Neural cell (in vitro differentiated cells): Measurements from ENCODE around the gene AMBP. TPM values are rescaled to one million over a fixed set of nuclear protein-coding genes. Genes with fewer than 3 reads are reported as not detected.

ENCODE experiments used
- H2AFZ ChIP-seq: fragments of 200-600, 300-800 bp; sonication (generic), shearing (Covaris generic); 2 replicates; pipeline ENCODE4 v1.6.0; 2014; ENCODE audit warnings: low read depth, mild to moderate bottlenecking, antibody characterized with exemption, low read length, moderate library complexity
- H3F3A ChIP-seq: fragments of 200-600 bp; shearing (Covaris generic); 2 replicates; pipeline ENCODE4 v1.6.1; 2016; ENCODE audit warnings: mild to moderate bottlenecking, moderate library complexity, mixed read lengths, antibody characterized with exemption, low read length; ENCODE audit not compliant: insufficient read depth, poor library complexity, severe bottlenecking
- H3K27ac ChIP-seq: fragments of 200-600, 300-800 bp; sonication (generic), shearing (Covaris generic); 2 replicates; pipeline ENCODE4 v1.5.1; 2014; ENCODE audit warnings: mild to moderate bottlenecking, low read length, moderate library complexity
- H3K27me3 ChIP-seq: fragments of 300-800, 200-600 bp; sonication (generic), shearing (Covaris generic); 2 replicates; pipeline ENCODE4 v1.6.0; 2014; ENCODE audit warnings: mild to moderate bottlenecking, low read depth, low read length, moderate library complexity; ENCODE audit not compliant: insufficient read depth
- H3K36me3 ChIP-seq: fragments of 300-800, 200-600 bp; sonication (generic), shearing (Covaris generic); 2 replicates; pipeline ENCODE4 v1.5.1; 2014; ENCODE audit warnings: mild to moderate bottlenecking, antibody characterized with exemption, low read length, moderate library complexity; ENCODE audit not compliant: insufficient read depth
- H3K4me2 ChIP-seq: fragments of 300-800, 200-600 bp; sonication (generic), shearing (Covaris generic); 2 replicates; pipeline ENCODE4 v1.6.0; 2014; ENCODE audit warnings: mild to moderate bottlenecking, low read length
- H3K4me3 ChIP-seq: fragments of 300-800, 200-600 bp; sonication (generic), shearing (Covaris generic); 2 replicates; pipeline ENCODE4 v1.5.1; 2014; ENCODE audit warnings: mild to moderate bottlenecking, low read length, moderate library complexity
- H3K79me2 ChIP-seq: fragments of 200-600 bp; shearing (Covaris generic); replicated peaks from 2 replicates; pipeline ENCODE4 v1.6.0; 2014; ENCODE audit warnings: mild to moderate bottlenecking, low read length, moderate library complexity; ENCODE audit not compliant: insufficient read depth
- H3K9ac ChIP-seq: fragments of 300-800, 200-600 bp; sonication (generic), shearing (Covaris generic); 2 replicates; pipeline ENCODE4 v1.6.1; 2016; ENCODE audit warnings: mild to moderate bottlenecking, low read length, mixed read lengths
- H3K9me2 ChIP-seq: fragments of 200-600 bp; shearing (Covaris generic); 2 replicates; pipeline ENCODE4 v1.6.1; 2016; ENCODE audit warnings: mild to moderate bottlenecking, low read length, mixed read lengths; ENCODE audit not compliant: insufficient read depth
- H3K9me3 ChIP-seq: fragments of 200-600, 300-800 bp; sonication (generic), shearing (Covaris generic); 2 replicates; pipeline ENCODE4 v1.6.1; 2016; ENCODE audit warnings: mild to moderate bottlenecking, mixed run types, low read length, moderate library complexity, mixed read lengths
- H4K20me1 ChIP-seq: fragments of 200-600 bp; shearing (Covaris generic); 2 replicates; pipeline ENCODE4 v1.6.1; 2016; ENCODE audit warnings: mild to moderate bottlenecking, mixed run types; ENCODE audit not compliant: insufficient read depth
- CTCF ChIP-seq: fragments of 450-650 bp; IDR thresholded peaks from 2 replicates; pipeline ENCODE4 v1.5.1; 2014; ENCODE audit warnings: antibody characterized with exemption, mild to moderate bottlenecking, moderate library complexity; ENCODE audit not compliant: poor library complexity, severe bottlenecking
- EP300 ChIP-seq: fragments of 450-650 bp; conservative IDR thresholded peaks from 2 replicates; pipeline ENCODE4 v1.6.1; 2014; ENCODE audit warnings: antibody characterized with exemption, mild to moderate bottlenecking, moderate library complexity; ENCODE audit not compliant: poor library complexity, severe bottlenecking
- EZH2 ChIP-seq: fragments of 200-600, 300-800 bp; shearing (Covaris generic), sonication (generic); IDR thresholded peaks from 2 replicates; pipeline ENCODE4 v1.6.1; 2014; ENCODE audit warnings: antibody characterized with exemption, low read length, borderline replicate concordance, mild to moderate bottlenecking; ENCODE audit not compliant: insufficient read depth, poor library complexity, severe bottlenecking
- MXI1 ChIP-seq: fragments of 450-650 bp; conservative IDR thresholded peaks from 2 replicates; pipeline ENCODE4 v1.6.1; 2014; ENCODE audit warnings: antibody characterized with exemption, mild to moderate bottlenecking; ENCODE audit not compliant: poor library complexity, severe bottlenecking
- POLR2AphosphoS5 ChIP-seq: IDR thresholded peaks from 2 replicates; pipeline ENCODE4 v1.6.1; 2012
- RAD21 ChIP-seq: fragments of 450-650 bp; conservative IDR thresholded peaks from 2 replicates; pipeline ENCODE4 v1.6.1; 2014; ENCODE audit warnings: antibody characterized with exemption, mild to moderate bottlenecking, moderate library complexity
- REST ChIP-seq: IDR thresholded peaks from 2 replicates; pipeline ENCODE4 v1.6.1; 2012; ENCODE audit warnings: borderline replicate concordance
- SMC3 ChIP-seq: fragments of 450-650 bp; conservative IDR thresholded peaks from 2 replicates; pipeline ENCODE4 v1.6.1; 2014; ENCODE audit warnings: antibody characterized with exemption, mild to moderate bottlenecking, moderate library complexity; ENCODE audit not compliant: poor library complexity
- TAF1 ChIP-seq: IDR thresholded peaks from 2 replicates; pipeline ENCODE4 v1.6.1; 2012; ENCODE audit warnings: low read depth
- polyA plus RNA-seq: library from polyadenylated mRNA; depleted of rRNA; stranded (reverse); fragments of >200 nt; gene quantifications from 2 replicates; pipeline ENCODE4 v1.2.3, GENCODE V29; 2014

AMBP gene
- polyA plus RNA-seq, 1 donor from 2014 or later, result not detected

- Histone ChIP-seq H3K4me2 (no peak overlapping the region), H2AFZ (no peak overlapping the region), H4K20me1 (no peaks in the 10 kb centered on the region), H3K9ac (peak overlapping the region; percentile 39), H3K79me2 (no peaks in the 10 kb centered on the region), H3K4me3 (peak overlapping the region; percentile 70), H3K9me2 (no peaks in the 10 kb centered on the region), H3K36me3 (no peaks in the 10 kb centered on the region), H3K9me3 (peaks cover 5% of the 10 kb centered on the region), H3K27me3 (peaks cover 27% of the 10 kb centered on the region), H3F3A (no peaks in the 10 kb centered on the region), H3K27ac (no peak overlapping the region)
- TF ChIP-seq MXI1 (peak; percentile 15), SMC3 (no peak)
Observed at GRCh38 chr9:114098021-114098935, 20.2 kb upstream of the AMBP start.

DNA sequence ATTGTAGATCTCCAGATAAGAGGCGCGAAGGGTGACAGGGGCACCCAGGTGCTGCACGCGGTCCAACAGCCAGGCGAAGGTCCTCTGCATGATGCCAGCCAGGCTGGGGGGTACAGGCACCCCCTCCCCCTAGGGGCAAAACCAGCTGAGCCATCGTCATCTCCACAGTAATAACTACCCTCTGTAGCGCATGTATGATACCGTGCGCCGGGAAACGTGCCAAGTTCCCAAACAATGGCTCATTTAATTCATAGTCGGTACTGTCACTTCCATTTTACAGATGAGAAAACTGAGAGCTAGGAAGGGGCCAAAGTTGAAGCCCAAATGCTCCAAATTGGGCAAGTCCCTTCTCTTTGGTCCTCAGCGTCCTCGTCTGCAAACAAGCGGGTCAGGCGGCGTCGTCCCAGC is 19.5 kb upstream of the AMBP start:
- no peaks in the 10 kb centered on the region for H3K79me2 ChIP-seq
- no peaks in the 10 kb centered on the region for H3K36me3 ChIP-seq
- peak overlapping the region; percentile 70 for H3K4me3 ChIP-seq
- H3K4me2 ChIP-seq, result no peak overlapping the region
- H3K9me2 ChIP-seq, result no peaks in the 10 kb centered on the region
- H3K9ac ChIP-seq, result peak overlapping the region; percentile 39
- H3K9me3 ChIP-seq, result peaks cover 5% of the 10 kb centered on the region
- no peak for TF ChIP-seq POLR2AphosphoS5
- no peak for TF ChIP-seq RAD21
- TF ChIP-seq EP300, result no peak
- TF ChIP-seq TAF1, result no peak
- no peak for TF ChIP-seq EZH2
- TF ChIP-seq REST, result no peak
- no peak for TF ChIP-seq MXI1
- TF ChIP-seq CTCF, result no peak
- no peak for TF ChIP-seq SMC3
- H3K27ac ChIP-seq, result no peak overlapping the region
- H3F3A ChIP-seq, result no peaks in the 10 kb centered on the region
- no peaks in the 10 kb centered on the region for H4K20me1 ChIP-seq
- peaks cover 27% of the 10 kb centered on the region for H3K27me3 ChIP-seq
- no peak overlapping the region for H2AFZ ChIP-seq
